Stimulated activated CD8-positive, alpha-beta memory T cell treated with anti-CD3 and anti-CD28 coated beads, Interleukin-4, amount 100 ng/mL, for 4 hours (primary cell): Measurements from ENCODE around the gene EPHB1.

ENCODE experiments used
- DNase-seq, 2 donors: peaks; one replicate each; pipeline ENCODE4 v3.0.0-alpha.2; 2020; ENCODE audit warnings: low read depth in 2 of 2, low spot score in 1 of 2

EPHB1 gene

GRCh38 chr3:134807189-134807588, 12.1 kb downstream of the EPHB1 start:
- no peak for DNase-seq

DNA sequence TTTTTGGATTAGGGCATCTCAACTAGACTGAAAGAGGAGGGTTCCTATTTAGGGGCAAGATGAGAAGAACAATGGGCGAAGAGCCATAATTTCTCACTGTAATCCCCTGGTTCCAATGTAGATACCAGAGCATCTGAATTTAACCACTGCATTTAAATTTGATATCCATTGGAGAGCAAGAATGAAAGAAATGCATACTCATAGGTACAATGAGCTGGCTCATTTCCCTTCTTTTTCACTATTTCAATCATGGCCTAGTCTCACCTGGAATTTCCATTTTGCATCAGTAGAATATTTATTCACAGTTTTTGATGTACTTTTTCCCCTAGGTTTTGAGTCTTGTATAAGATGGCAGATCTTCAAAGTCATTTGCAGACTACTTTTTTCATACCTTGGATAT, 13.8 kb downstream of the EPHB1 start:
- no peak for DNase-seq

- no peak for DNase-seq
Measured at GRCh38 chr3:134809427-134810051, 14.5 kb downstream of the EPHB1 start.

GRCh38 chr3:134810052-134810435, 15.0 kb downstream of the EPHB1 start:
- DNase-seq = no peak

DNA sequence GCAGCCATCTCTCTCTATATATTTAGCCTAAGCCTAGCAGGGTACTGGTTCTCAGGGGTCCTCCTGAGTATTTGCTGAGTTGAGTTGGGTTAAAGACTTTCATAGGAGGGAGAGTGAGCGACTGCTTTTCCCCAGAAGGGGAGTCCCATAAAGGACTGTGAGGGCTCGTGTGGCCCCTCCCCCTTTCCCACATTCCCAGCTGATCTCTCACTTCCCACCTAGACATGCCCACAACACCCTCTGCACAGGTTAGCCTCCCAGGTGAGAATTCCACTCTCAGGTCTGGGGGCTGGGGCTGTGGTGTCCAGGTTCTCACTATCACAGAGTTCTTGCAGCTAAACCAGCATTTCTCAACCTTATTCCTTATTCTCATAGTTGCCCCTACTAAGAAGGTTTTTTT, 15.8 kb downstream of the EPHB1 start:
- no peak for DNase-seq

- no peak for DNase-seq
Measured at GRCh38 chr3:134813618-134814017, 18.6 kb downstream of the EPHB1 start.

DNA sequence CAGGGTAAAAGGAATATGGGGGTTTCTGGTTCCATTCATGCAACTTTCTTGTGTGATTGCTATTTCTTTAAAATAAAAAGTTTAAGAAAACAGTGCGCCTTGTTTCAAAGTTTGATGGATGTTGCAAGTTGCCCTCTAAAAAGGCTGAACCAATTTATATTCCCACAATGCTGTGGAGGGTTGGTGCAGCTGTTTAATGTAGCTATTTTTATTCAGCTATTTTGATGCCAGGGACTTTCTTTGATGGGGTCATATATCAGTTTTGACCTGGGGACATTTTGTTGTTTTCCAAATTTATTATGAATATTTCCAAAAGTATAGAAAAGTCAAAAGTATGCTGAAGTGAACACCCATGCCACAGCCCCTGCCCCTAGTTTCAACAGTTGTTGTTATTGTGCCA, 20.5 kb downstream of the EPHB1 start:
- DNase-seq = no peak

- no peak for DNase-seq
Measured at GRCh38 chr3:134816623-134817022, 21.6 kb downstream of the EPHB1 start.

DNA sequence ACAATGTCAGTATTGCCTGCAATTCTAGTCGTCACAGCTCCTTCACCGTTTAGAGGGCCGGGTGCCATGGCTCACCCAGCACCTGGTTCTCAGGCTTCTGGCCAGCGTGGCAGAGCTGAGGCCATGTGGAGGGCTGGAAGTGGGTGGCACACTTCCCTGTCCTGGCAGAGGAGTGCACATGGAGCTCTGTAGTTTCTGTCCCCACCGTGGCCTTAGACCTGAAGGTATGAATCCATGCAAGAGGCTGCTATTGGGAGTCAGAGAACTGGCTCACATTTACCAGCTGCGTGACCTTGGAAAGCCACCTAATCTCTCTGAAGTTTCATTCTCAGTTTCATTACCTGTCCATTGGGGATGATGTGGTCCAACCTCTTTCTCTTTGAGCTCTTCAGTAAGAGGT, 22.2 kb downstream of the EPHB1 start:
- no peak for DNase-seq

DNA sequence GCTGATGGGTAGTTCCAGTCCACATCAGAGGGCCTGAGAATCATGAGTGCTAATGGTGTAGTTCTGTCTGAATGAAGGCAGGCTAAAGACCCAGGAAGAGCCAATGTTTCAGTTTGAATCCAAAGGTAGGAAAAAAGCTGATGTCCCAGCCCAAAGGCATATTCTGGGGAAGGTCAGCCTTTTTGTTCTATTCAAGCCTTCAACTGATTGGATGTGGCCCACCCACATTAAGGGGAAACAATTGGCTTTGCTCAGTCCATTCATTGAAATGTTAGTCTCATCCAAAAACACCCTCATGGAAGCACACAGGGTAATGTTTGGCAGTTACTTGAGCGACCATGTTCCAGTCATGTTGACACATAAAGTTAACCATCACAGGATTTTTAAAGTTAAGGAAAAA, 25.9 kb downstream of the EPHB1 start:
- DNase-seq = no peak

- no peak for DNase-seq
Measured at GRCh38 chr3:134822090-134822489, 27.0 kb downstream of the EPHB1 start.

- DNase-seq = no peak
Measured at GRCh38 chr3:134823679-134824078, 28.6 kb downstream of the EPHB1 start.

DNA sequence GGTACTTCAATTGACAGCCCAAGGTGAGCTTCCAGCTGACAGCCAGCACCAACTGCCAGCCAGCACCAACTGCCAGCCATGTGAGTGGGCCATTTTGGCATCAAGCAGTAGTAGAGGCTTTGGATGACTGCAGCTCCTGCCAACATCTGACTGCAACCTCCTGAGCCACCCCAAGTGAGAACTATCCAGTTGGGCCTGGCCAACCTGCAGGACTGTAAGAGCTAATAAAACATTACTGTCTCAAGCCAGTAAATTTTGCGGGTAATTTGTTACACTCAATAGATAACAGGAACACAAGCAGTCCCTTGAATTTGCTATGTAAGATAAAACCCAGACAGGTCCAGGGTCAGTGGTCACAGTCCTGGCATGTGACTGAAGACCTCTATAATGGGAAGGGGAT, 29.7 kb downstream of the EPHB1 start:
- DNase-seq = no peak

- DNase-seq = no peak
Measured at GRCh38 chr3:134827213-134827612, 32.2 kb downstream of the EPHB1 start.

- DNase-seq = no peak
Measured at GRCh38 chr3:134829721-134830120, 34.7 kb downstream of the EPHB1 start.

- no peak for DNase-seq
Measured at GRCh38 chr3:134832585-134832984, 37.5 kb downstream of the EPHB1 start.

DNA sequence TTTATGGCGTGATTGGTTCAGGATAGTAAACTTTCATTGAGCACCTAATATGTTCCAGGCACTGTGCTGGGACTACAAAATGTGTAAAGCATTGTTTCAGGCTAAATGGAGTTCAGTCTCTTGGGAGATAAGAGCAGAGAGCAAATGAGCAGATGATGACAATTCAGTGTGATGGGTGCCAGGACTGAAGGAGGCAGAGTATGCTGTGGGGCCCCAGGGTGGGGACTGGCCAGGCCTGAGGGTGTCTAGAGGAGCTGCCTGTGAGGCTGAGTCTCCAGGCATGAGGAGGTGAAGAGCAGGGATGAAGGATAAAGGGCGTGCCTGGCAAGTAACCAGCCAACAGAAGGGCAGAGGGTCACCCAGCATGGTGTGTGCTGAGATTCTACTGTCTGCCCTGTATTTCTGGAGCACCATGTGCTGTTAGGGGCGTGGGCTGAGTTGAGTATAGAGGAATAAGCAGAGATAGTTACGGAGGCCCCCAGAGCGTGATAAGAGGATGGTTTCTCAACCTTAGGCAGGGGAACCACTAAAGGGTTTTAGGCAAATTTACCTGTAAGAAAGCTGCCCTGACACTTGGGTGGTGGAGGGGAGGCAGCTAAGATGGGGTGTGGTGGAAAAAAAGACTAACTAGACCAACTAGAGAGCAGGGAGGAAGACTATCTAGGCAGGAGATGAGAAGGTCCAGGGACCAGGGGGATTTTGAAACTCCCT, 38.5 kb downstream of the EPHB1 start:
- DNase-seq = no peak

DNA sequence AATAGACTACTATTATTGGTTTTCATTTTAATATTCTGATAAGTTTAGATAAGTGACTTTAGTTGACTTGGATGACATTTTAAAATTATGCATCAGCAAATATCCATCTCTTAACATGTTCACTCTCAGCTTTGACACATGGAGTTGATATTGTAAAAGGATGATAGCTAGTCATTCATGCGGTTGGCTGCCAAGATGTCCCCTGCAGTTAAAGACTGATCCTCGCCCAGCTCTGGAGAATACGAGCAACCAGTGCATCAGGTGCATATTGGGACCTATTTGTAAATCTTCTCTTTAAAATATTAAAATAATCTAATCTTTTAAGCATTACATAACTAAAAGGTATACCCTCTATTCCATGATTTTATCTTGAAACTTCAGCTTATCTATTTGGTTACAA, 41.9 kb downstream of the EPHB1 start:
- no peak for DNase-seq

DNA sequence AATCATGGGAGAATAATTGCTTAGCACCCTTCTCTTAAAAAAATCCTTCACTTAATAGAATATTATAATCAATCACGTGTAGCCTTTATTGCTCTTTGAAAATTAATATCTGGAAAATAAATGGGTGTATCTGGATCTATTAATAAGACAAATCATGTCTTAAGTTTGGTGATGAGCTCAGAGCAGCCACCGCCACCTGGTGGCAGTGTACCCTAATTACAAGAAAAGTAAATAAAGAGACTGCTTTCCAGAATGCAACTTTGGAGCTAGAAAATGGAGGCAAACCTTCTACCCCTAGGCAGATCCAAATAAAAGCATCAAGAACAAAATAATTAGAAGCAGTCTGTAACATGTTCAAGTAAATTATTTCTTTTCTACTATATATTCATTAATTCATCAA, 43.5 kb downstream of the EPHB1 start:
- DNase-seq = no peak

DNA sequence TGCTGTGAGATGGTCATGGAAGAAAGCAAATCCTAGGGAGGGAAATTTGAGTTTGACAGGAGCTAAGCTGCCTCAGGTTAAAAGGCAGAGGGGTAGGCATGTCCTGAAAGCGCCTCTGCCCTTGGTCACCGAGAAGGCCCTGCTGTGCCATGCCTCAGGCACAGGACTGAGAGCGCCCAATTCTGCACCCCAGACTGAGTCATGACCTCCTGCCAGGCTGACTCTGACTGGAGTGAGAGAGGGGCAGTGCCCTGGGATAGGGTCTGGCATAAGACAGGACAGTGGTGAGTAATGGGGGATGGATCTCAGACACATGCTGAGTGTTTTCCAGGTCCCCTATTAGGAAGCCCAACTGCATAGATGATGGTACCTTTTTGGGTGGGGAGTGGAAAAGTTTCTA, 44.4 kb downstream of the EPHB1 start:
- no peak for DNase-seq

- no peak for DNase-seq
Measured at GRCh38 chr3:134839990-134840389, 44.9 kb downstream of the EPHB1 start.

- no peak for DNase-seq
Measured at GRCh38 chr3:134840459-134840858, 45.4 kb downstream of the EPHB1 start.

DNA sequence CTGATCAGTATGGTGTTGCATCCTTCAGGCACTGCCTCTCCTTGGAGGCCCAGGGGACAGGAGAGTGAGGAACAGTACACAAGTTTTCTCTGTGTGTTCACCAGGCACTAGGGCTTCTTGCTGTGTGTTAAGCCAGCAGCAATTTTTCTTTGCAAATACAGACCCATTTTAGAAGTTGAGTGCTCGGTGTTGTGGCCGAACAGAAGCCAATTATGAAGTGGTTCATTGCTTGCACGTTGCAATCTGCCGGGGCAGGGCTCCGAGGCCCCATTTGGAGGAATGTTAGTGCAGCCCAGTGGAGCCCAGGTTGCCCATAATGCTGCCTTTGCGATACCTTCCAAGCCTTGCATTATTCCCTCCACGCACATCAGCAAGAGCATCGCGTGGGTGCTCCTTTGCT, 51.0 kb downstream of the EPHB1 start:
- DNase-seq = no peak
